Lung (tissue), 12 donors: Measurements from ENCODE around the gene CUL4A. TPM values are rescaled to one million over a fixed set of nuclear protein-coding genes. Genes with fewer than 3 reads are reported as not detected.

Source experiments
- ATAC-seq: fragments of 200-7000 bp; cut with Tn5 transposase; one replicate; pipeline ENCODE4 v1.9.1; 2020; ENCODE audit warnings: moderate number of reproducible peaks; ENCODE audit not compliant: insufficient read depth, low FRiP score
- DNase-seq, 3 donors: peaks; one replicate each; pipeline ENCODE4 v3.0.0-alpha.2; 2013 to 2017
- H3K27ac ChIP-seq, 2 donors: one replicate each; pipeline ENCODE4 v1.5.1; 2013; ENCODE audit warnings: mild to moderate bottlenecking in 2 of 2, moderate library complexity in 2 of 2, control low read depth in 1 of 2, inconsistent platforms in 1 of 2, low read depth in 1 of 2, low read length in 1 of 2
- H3K27me3 ChIP-seq, 3 donors: one replicate each; pipeline ENCODE4 v1.5.1; 2013; ENCODE audit warnings: low read length in 2 of 3; ENCODE audit not compliant: control insufficient read depth in 3 of 3, insufficient read depth in 3 of 3
- H3K36me3 ChIP-seq, 4 donors: one replicate each; pipeline ENCODE4 v1.5.1; 2013; ENCODE audit warnings: low read length in 4 of 4, mild to moderate bottlenecking in 1 of 4, moderate library complexity in 1 of 4; ENCODE audit not compliant: control insufficient read depth in 4 of 4, insufficient read depth in 4 of 4
- H3K4me1 ChIP-seq, 5 donors: one replicate each; pipeline ENCODE4 v1.5.1; 2013; ENCODE audit warnings: low read length in 5 of 5, mild to moderate bottlenecking in 2 of 5, moderate library complexity in 1 of 5; ENCODE audit not compliant: control insufficient read depth in 5 of 5, insufficient read depth in 5 of 5
- H3K4me3 ChIP-seq: one replicate; pipeline ENCODE4 v1.5.1; 2013; ENCODE audit warnings: mild to moderate bottlenecking, control low read depth, moderate library complexity
- H3K9ac ChIP-seq, 2 donors: one replicate each; pipeline ENCODE4 v1.5.1; 2013; ENCODE audit warnings: low read length in 2 of 2, control low read depth in 1 of 2; ENCODE audit not compliant: insufficient read depth in 1 of 2
- H3K9me3 ChIP-seq, 4 donors: one replicate each; pipeline ENCODE4 v1.5.1; 2013; ENCODE audit warnings: low read length in 3 of 4, mild to moderate bottlenecking in 1 of 4, moderate library complexity in 1 of 4; ENCODE audit not compliant: control insufficient read depth in 4 of 4, insufficient read depth in 3 of 4
- WGBS, 2 donors: extraction: QIAGEN DNeasy Blood & Tissue Kit; methylation state at CpG; one replicate each; pipeline ENCODE4 v1.1.7; 2013; 5-methylcytosine and 5-hydroxymethylcytosine counted together
- polyA plus RNA-seq, 2 donors: library from polyadenylated mRNA; stranded (reverse); fragments of 200-250 nt; gene quantifications; one replicate each; pipeline ENCODE4 v1.2.1, GENCODE V29; 2013
- total RNA-seq, 2 donors: library from RNA; depleted of rRNA in 1 of 2; stranded (reverse); fragments of >200 nt in 1 of 2; gene quantifications; one replicate each; pipeline ENCODE4 v1.2.1, GENCODE V29; 2014 to 2021
- TF ChIP-seq, protein P1 (sequence below): IDR thresholded peaks from 2 replicates; pipeline ENCODE4 v1.5.1; 2012; ENCODE audit warnings: mild to moderate bottlenecking; ENCODE audit errors: control extremely low read depth, extremely low read depth
- donor health status: control.
- donor health status: control.
- donor health status: Bipolar disorder and iron deficiency.
- donor health status: healthy.
- donor health status: DM: yes; HTN: yes; CAD: no.

The CUL4A gene
- total and polyA plus RNA-seq, 4 donors: 29.2 to 88.1 (median 57.5) TPM

DNA sequence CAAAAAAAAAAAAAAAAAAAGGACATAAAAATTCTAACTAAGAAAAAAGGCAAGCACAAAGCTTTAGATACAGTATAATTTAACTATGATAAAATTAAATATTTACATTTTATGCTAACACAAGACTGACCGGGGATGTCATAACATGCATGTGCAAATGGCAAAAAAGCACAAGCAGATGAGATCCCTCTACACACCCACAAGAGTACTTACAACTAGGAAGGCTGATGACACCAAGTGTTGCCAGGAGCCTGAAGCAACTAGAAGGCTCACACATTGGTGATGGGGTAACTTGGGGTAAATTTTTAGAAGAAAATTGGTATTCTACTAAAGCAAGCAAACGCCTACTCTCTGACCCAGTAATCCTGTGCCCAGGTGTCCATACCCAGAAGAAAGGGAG, 7.6 kb upstream of the CUL4A start:
- Histone ChIP-seq H3K36me3 (peaks cover 4 to 22% (median 14%) of the 10 kb centered on the region in 4 donors), H3K27me3 (no peaks in the 10 kb centered on the region), H3K27ac (no peak overlapping the region), H3K4me3 (no peak overlapping the region), H3K4me1 (peaks cover 0 to 26% (median 5%) of the 10 kb centered on the region in 5 donors), H3K9me3 (no peaks in the 10 kb centered on the region), H3K9ac (no peak overlapping the region)
- 91 to 94% methylated on average over 2 of the region's 2 CpGs for WGBS, 2 donors
- TF ChIP-seq, protein P1, sequence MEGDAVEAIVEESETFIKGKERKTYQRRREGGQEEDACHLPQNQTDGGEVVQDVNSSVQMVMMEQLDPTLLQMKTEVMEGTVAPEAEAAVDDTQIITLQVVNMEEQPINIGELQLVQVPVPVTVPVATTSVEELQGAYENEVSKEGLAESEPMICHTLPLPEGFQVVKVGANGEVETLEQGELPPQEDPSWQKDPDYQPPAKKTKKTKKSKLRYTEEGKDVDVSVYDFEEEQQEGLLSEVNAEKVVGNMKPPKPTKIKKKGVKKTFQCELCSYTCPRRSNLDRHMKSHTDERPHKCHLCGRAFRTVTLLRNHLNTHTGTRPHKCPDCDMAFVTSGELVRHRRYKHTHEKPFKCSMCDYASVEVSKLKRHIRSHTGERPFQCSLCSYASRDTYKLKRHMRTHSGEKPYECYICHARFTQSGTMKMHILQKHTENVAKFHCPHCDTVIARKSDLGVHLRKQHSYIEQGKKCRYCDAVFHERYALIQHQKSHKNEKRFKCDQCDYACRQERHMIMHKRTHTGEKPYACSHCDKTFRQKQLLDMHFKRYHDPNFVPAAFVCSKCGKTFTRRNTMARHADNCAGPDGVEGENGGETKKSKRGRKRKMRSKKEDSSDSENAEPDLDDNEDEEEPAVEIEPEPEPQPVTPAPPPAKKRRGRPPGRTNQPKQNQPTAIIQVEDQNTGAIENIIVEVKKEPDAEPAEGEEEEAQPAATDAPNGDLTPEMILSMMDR: no peak
- DNase-seq (no peak), ATAC-seq (no peak)

DNA sequence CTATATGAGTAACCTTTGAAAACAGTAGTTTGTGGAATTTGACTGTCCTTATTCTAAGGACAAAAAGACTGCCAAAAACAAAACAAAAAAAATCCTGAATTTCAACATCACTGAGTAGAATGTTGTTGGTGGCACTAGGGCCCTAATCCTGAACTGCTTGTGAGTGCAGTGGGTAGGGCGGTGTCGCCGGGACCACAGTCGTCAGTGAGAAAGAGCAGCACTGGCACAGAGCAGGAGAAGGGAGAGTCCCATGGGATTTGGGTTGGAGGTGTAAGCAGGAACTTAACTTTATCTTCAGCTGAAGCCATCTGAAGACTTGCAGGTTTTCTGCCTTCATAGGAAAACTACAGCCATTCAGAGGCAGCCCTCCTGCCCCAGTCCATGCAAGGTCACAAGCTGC, 6.5 kb upstream of the CUL4A start:
- no peak for ATAC-seq
- Histone ChIP-seq H3K4me1 (peaks cover 0 to 27% (median 10%) of the 10 kb centered on the region in 5 donors), H3K9me3 (no peaks in the 10 kb centered on the region), H3K4me3 (no peak overlapping the region), H3K27me3 (no peaks in the 10 kb centered on the region), H3K27ac (peak overlapping the region in 1 of 2 donors; percentile 73), H3K36me3 (peaks cover 4 to 13% (median 5%) of the 10 kb centered on the region in 4 donors), H3K9ac (no peak overlapping the region)
- DNase-seq: no peak
- TF ChIP-seq, protein P1: no peak
- WGBS, 2 donors: 94 to 95% methylated on average over 4 of the region's 4 CpGs

DNA sequence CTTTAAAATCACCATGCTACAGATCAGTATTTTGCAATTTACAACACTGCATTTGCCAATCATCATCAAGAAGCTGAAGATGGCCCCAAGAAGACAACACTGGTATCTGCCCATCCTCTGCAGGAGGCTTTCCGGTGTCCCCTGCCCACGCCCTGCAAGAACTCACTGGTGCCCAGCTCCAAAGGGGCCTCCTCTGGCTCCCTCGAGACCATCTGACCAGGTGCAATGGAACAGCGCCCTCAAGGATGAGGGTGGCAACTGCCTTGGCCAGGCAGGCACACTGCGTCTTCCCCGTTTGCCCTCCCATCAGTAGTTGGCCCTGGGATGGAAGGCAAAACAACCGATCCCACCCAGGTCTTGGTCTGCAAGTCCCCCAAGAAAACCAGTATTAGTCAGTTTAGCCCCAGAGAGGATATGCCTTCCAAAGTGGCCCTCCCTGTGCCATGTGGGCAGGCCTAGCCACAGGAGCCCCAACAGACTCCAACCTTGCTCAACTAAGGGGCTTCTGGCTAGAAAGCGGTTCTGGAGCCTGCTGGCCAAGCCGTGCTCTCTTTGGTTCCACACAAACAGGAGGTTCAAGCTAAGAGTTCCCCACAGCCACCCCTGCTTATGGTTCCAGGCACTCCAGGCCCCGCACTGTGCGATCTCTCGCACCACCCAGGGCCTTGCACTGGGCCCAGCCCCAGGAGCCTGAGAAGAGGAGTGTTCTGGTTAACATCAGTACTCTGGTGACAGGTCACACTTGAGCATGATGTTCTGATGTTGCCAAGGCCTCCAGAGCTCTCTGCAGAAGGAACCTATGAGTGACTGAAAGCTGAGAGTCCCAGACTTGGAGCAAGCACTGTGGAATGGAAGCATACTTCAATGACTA, 5.7 kb upstream of the CUL4A start:
- peaks cover 0 to 27% (median 10%) of the 10 kb centered on the region in 5 donors for H3K4me1 ChIP-seq
- H3K36me3 ChIP-seq: peaks cover 0 to 10% (median 5%) of the 10 kb centered on the region in 4 donors
- no peaks in the 10 kb centered on the region for H3K27me3 ChIP-seq
- TF ChIP-seq, protein P1: no peak
- peak overlapping the region in 1 of 2 donors; percentile 90 for H3K27ac ChIP-seq
- ATAC-seq (no peak), DNase-seq (no peak)
- H3K9me3 ChIP-seq: no peaks in the 10 kb centered on the region
- 94 to 95% methylated on average over 12 of the region's 12 CpGs for WGBS, 2 donors
- no peak overlapping the region for H3K9ac ChIP-seq
- H3K4me3 ChIP-seq: no peak overlapping the region
